SK-N-MC (cell line): ENCODE data around the gene DUSP5.

Experiments used
- DNase-seq: peaks from one replicate; pipeline ENCODE4 v3.0.0-alpha.2; 2011; ENCODE audit warnings: low read depth, low spot score
- H3K27ac ChIP-seq: fragments of 200-600 bp; sonication (generic); 2 replicates; pipeline ENCODE4 v1.5.1; 2016; ENCODE audit warnings: mixed run types
- H3K36me3 ChIP-seq: fragments of 200-600 bp; sonication (generic); 2 replicates; pipeline ENCODE4 v1.6.1; 2017; ENCODE audit warnings: antibody characterized with exemption, low read length, mixed read lengths; ENCODE audit not compliant: insufficient read depth
- H3K4me3 ChIP-seq: fragments of 200-600 bp; sonication (generic); 2 replicates; pipeline ENCODE4 v1.5.1; 2016
- H3K9ac ChIP-seq: fragments of 200-600 bp; sonication (generic); 2 replicates; pipeline ENCODE4 v1.8.0; 2017; ENCODE audit warnings: mixed run types, mixed read lengths; ENCODE audit not compliant: insufficient read length
- H3K9me3 ChIP-seq: fragments of 200-600 bp; sonication (generic); 2 replicates; pipeline ENCODE4 v1.6.1; 2017; ENCODE audit warnings: low read depth, mild to moderate bottlenecking, antibody characterized with exemption, low read length, moderate library complexity, mixed read lengths
- EZH2 ChIP-seq: fragments of 200-600 bp; sonication (generic); IDR thresholded peaks from one replicate; pipeline ENCODE4 v1.6.1; 2017; ENCODE audit warnings: antibody characterized with exemption
- FOXP2 ChIP-seq: optimal IDR thresholded peaks from 2 replicates; pipeline ENCODE3; 2011; ENCODE audit warnings: mild to moderate bottlenecking, moderate library complexity; ENCODE audit not compliant: insufficient read depth; ENCODE audit errors: extremely low read length, control extremely low read depth
- POLR2AphosphoS5 ChIP-seq: IDR thresholded peaks from 2 replicates; pipeline ENCODE4 v1.6.1; 2012; ENCODE audit warnings: mild to moderate bottlenecking, low read depth, low read length, borderline replicate concordance

The DUSP5 gene

DNA sequence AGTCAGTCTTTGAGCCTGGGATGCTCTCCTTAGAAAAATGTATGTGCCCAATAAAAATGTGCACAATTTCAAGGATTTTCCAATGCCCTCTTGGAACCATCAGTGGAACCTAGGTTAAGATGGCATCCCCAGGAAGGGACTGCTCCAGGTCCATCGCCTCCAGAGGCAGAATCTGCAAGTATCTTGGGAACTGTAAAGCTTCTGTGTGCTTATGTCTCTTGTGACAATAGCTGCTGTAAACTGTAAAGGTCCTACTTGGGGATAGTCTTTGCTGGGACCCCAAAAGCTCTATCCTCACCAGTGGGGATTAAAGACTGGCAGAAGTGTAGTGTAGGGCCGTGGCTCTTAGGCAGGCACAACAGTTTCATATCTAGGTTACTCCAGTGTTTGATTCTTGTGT is 11.9 kb downstream of the DUSP5 start:
- no peak overlapping the region for H3K4me3 ChIP-seq
- H3K36me3 ChIP-seq: no peaks in the 10 kb centered on the region
- H3K9ac ChIP-seq: no peak overlapping the region
- no peak overlapping the region for H3K27ac ChIP-seq
- no peak for TF ChIP-seq EZH2
- no peak for TF ChIP-seq FOXP2
- TF ChIP-seq POLR2AphosphoS5: no peak
- no peak for DNase-seq
- no peaks in the 10 kb centered on the region for H3K9me3 ChIP-seq

DNA sequence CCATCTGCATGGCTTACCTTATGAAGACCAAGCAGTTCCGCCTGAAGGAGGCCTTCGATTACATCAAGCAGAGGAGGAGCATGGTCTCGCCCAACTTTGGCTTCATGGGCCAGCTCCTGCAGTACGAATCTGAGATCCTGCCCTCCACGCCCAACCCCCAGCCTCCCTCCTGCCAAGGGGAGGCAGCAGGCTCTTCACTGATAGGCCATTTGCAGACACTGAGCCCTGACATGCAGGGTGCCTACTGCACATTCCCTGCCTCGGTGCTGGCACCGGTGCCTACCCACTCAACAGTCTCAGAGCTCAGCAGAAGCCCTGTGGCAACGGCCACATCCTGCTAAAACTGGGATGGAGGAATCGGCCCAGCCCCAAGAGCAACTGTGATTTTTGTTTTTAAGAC is 12.4 kb downstream of the DUSP5 start:
- Histone ChIP-seq H3K9ac (no peak overlapping the region), H3K36me3 (no peaks in the 10 kb centered on the region)
- TF ChIP-seq EZH2 (no peak), POLR2AphosphoS5 (no peak), FOXP2 (no peak)

DNA sequence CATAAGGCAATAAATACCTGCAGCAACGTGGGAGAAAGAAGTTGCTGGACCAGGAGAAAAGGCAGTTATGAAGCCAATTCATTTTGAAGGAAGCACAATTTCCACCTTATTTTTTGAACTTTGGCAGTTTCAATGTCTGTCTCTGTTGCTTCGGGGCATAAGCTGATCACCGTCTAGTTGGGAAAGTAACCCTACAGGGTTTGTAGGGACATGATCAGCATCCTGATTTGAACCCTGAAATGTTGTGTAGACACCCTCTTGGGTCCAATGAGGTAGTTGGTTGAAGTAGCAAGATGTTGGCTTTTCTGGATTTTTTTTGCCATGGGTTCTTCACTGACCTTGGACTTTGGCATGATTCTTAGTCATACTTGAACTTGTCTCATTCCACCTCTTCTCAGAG is 13.0 kb downstream of the DUSP5 start:
- no peak overlapping the region for H3K9ac ChIP-seq
- no peak overlapping the region for H3K4me3 ChIP-seq
- TF ChIP-seq FOXP2 (no peak), POLR2AphosphoS5 (no peak), EZH2 (no peak)
- H3K27ac ChIP-seq: no peak overlapping the region
- no peaks in the 10 kb centered on the region for H3K36me3 ChIP-seq
- no peaks in the 10 kb centered on the region for H3K9me3 ChIP-seq
- DNase-seq: no peak

More for the DNA sequence above, 12.4 kb downstream of the DUSP5 start:
- no peak overlapping the region for H3K4me3 ChIP-seq
- no peak overlapping the region for H3K27ac ChIP-seq
- no peaks in the 10 kb centered on the region for H3K9me3 ChIP-seq
- DNase-seq: no peak

DNA sequence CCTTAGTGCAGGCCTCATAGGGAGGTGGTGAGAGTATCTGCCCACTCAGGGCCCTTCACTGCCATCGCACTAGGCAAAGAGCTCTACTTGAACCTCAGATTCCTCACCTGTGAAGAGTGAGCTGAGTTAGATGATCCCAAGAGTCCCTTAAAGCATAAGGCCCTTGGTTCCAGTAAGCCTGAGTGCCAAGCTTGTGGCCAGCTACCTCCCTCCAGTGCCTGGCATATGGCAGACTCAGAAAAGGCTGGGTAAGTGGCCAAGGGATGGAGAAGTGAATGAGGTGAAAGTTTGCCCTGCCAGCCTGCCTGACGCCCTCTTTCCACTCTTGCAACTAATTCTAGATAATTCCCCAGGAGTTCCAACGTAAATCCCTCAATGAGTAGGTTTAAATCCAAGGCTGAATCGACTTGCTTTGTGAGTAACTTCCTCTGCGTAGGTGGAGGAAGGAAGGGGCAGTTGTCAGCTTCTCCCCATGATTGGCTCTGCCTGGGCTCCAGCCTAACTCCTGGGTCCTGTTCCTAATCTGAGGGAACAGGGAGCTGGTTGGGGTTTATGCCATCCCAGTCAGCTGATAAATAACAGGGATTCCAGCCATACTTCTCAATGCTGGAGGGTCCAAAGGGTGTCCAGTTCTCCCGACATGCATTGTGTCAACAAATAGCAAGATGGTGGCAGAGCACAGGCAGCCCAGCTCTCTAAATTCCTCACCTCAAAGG is 14.2 kb downstream of the DUSP5 start:
- no peak overlapping the region for H3K9ac ChIP-seq
- TF ChIP-seq POLR2AphosphoS5 (no peak), FOXP2 (no peak), EZH2 (no peak)
- H3K4me3 ChIP-seq: no peak overlapping the region
- no peaks in the 10 kb centered on the region for H3K9me3 ChIP-seq
- DNase-seq: no peak
- no peak overlapping the region for H3K27ac ChIP-seq
- no peaks in the 10 kb centered on the region for H3K36me3 ChIP-seq

DNA sequence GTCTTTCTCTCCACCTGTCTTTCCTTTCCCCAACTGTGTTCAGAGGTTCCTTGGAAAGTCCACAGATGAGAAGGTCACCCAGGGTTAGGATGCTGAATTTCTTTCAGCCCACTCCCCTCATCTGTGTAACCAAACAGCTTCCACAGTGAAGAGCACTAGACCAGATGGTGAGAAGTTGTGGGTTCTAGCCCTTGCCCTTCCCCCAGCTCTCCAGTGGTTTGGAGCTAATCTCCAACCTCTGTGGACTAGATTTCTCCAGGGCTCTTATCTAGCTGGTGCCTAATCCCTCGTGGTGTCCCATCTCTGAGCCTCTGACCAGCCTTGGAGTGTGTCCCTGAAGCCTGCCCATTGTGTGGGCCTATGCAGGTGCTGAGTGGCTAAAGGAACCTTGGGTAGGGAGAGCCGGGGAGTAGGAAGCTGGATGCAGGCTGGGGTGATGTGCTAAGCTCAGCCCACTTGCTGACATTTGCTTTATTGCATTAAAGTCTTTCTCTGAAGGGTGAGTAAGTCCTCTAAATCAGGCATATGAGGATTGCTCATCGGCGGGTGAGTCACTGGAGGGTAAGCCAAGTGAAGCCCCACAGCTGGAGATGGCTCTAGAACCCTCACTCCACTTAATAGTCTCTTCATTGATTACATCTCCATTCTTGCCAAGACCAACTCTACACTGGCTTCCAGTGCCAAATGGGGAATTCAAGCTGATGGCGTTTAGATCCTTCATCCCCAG is 14.9 kb downstream of the DUSP5 start:
- H3K9me3 ChIP-seq: no peaks in the 10 kb centered on the region
- no peak overlapping the region for H3K9ac ChIP-seq
- H3K4me3 ChIP-seq: no peak overlapping the region
- H3K36me3 ChIP-seq: no peaks in the 10 kb centered on the region
- H3K27ac ChIP-seq: no peak overlapping the region
- TF ChIP-seq POLR2AphosphoS5: no peak
- TF ChIP-seq FOXP2: no peak
- TF ChIP-seq EZH2: no peak
- DNase-seq: no peak

DNA sequence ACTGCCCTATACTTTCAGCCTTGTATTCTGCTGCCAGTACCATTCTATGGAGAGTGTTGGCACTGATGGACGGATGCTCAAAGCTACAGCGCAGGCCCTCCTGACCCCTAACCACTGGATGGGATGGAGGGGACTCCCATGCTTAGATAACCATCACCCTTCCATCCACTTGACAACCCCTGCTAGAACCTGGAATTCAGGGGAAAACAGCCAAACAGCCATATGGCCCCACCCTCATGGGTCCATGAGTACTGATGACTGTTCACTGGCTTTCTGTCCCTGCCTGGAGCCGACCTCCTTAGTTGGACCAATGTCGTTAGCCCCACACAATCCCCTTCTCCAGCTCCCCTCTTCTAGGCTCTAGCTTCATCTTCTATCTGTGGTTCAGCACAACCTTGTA is 16.2 kb downstream of the DUSP5 start:
- no peak for TF ChIP-seq FOXP2
- TF ChIP-seq EZH2: no peak
- TF ChIP-seq POLR2AphosphoS5: no peak
- no peak overlapping the region for H3K27ac ChIP-seq
- H3K9me3 ChIP-seq: no peaks in the 10 kb centered on the region
- no peaks in the 10 kb centered on the region for H3K36me3 ChIP-seq
- H3K4me3 ChIP-seq: no peak overlapping the region
- no peak for DNase-seq
- no peak overlapping the region for H3K9ac ChIP-seq

DNA sequence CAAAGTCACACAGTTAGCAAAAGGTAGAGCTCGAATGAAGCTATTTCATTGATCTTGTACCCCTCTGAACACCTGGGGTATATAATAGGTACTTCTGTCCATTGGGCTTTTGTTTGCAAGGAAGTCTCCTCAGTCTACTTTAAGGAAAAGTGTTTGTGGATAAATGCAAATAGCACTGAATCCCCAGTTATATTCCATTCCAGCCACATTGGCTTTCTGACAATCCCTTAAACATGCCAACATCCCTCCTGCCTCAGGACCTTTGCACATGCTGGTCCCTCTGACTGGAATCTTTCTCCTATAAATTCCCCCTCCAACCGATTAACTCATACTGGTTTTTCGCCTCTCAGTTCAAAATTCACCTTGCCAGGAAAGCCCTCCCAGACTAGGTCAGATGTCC is 17.1 kb downstream of the DUSP5 start:
- H3K27ac ChIP-seq: no peak overlapping the region
- no peak for DNase-seq
- TF ChIP-seq POLR2AphosphoS5 (no peak), EZH2 (no peak), FOXP2 (no peak)

DNA sequence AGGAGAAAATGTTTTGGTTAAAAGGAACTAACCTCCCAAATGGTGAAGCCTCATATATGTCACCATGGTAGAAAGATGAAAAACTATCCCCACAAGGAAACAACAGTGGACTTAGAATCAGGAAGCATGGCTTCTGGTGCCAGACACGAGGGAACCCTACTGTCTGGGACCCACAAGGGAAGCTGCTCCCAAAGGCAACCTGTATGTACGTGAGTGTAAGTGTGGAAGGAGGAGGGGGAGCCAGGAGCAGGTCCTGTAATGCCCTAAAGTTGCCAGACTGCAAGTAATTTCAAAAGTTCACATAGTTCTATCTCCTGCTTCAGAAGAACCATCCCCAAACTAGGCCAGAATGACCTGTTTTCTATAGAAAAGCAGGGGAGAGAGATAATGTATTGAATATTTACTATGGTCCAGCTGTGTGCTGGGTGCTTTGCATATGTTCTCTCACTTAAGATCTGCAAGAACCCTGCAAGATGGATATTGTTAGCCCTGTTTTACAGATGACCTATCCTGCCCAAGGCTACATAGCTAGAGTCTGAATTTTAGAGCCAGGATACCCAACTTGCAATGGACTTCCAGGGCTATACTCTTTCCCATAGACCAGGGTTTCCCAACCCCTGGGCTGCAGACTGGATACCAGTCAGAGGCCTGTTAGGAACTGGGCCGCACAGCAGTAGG is 19.2 kb downstream of the DUSP5 start:
- TF ChIP-seq EZH2 (no peak), FOXP2 (no peak), POLR2AphosphoS5 (no peak)
- DNase-seq: no peak
- no peak overlapping the region for H3K27ac ChIP-seq
- no peak overlapping the region for H3K4me3 ChIP-seq
- H3K9me3 ChIP-seq: no peaks in the 10 kb centered on the region
- H3K9ac ChIP-seq: no peak overlapping the region
- H3K36me3 ChIP-seq: no peaks in the 10 kb centered on the region

More for the DNA sequence above, 17.1 kb downstream of the DUSP5 start:
- Histone ChIP-seq H3K4me3 (no peak overlapping the region), H3K9ac (no peak overlapping the region), H3K9me3 (no peaks in the 10 kb centered on the region), H3K36me3 (no peaks in the 10 kb centered on the region)

DNA sequence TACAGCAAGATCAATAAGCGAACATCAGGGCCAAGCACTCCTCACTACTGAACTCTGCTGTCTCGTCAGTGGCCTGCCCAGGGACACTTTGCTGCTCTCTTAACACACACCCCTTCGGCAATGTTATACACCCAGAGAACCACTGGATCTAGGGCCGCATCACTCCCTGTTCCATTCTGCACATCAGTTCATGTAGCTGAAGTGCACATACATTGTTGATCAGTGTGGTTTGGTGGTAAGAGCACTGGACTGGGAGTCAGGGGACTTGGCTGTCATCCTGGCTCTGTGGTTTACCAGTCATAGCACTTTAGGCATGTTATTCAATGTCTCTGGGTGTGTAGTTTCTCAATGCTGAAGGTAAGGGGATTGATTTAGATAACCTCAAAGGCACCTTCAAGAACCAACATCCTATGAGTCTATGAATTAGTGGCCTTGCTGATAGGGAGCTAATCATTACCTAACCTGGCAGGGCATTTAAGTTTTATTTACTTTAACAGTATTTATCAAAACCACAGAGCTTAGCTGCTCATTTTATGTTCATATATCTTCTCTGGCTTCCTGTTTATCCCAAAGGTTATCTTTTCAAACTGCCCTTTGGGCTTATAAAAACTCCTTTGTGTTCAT is 24.8 kb downstream of the DUSP5 start:
- Histone ChIP-seq H3K9me3 (no peaks in the 10 kb centered on the region), H3K27ac (no peak overlapping the region), H3K9ac (no peak overlapping the region), H3K4me3 (no peak overlapping the region), H3K36me3 (no peaks in the 10 kb centered on the region)
- no peak for DNase-seq
- TF ChIP-seq FOXP2: no peak
- TF ChIP-seq POLR2AphosphoS5: no peak
- TF ChIP-seq EZH2: no peak
